Motor neuron (in vitro differentiated cells): Measurements from ENCODE around the gene ZNF511. TPM values are rescaled to one million over a fixed set of nuclear protein-coding genes. Genes with fewer than 3 reads are reported as not detected.

Experiments used
- ATAC-seq, 8 experiments: fragments of 200-7000 bp; cut with Tn5 transposase; replicated peaks in 6 of 8; 2 replicates each; pipeline ENCODE4 v1.8.0; 2021; ENCODE audit warnings: mild to moderate bottlenecking in 8 of 8, moderate library complexity in 8 of 8
- H3K27ac ChIP-seq, 2 donors: fragments of 250-450 bp; sonication (Bioruptor Pico); 2 replicates each; pipeline ENCODE4 v1.9.0; 2021; ENCODE audit warnings: antibody characterized with exemption in 2 of 2, mild to moderate bottlenecking in 2 of 2, moderate library complexity in 1 of 2
- H3K4me1 ChIP-seq, 2 donors: fragments of 250-450 bp; sonication (Bioruptor Pico); replicated peaks in 1 of 2; 2 replicates each; pipeline ENCODE4 v1.6.1; 2021; ENCODE audit warnings: antibody characterized with exemption in 2 of 2, mild to moderate bottlenecking in 2 of 2, moderate library complexity in 1 of 2
- H3K4me3 ChIP-seq, 5 donors: fragments of 250-450 bp; sonication (Bioruptor Pico); 2 replicates each; pipeline ENCODE4 v1.9.0; 2021; ENCODE audit warnings: antibody characterized with exemption in 5 of 5, mild to moderate bottlenecking in 5 of 5, moderate library complexity in 4 of 5
- WGBS, 10 experiments: fragments of 450-650 bp; shearing (Covaris generic); methylation state at CpG; one replicate each; pipeline ENCODE4 v1.0.0; 2022; 5-methylcytosine and 5-hydroxymethylcytosine counted together
- in situ Hi-C, 9 experiments: fragments of 400-800 bp; cut with MboI; loops; one replicate each; pipeline ENCODE4 v1.15.0; 2021; ENCODE audit warnings: low sequenced_read_pairs in 9 of 9, low pct_unique_long_range_greater_than_20kb in 2 of 9; ENCODE audit not compliant: unreplicated experiment in 9 of 9
- total RNA-seq, 8 experiments: library from RNA; unstranded; fragments of 300-600 nt; gene quantifications; 2 replicates each; pipeline versions ENCODE4 v1.2.3 to v1.2.4, GENCODE V29; 2022

The ZNF511 gene
- total RNA-seq, 8 experiments from 2014 or later, result 10.5 to 43.7 (median 23.3) TPM

GRCh38 chr10:133277277-133277992 lies 31.3 kb upstream of the ZNF511 start:
- H3K4me3 ChIP-seq, result no peak overlapping the region
- in situ Hi-C loops, result loop anchor here in 1 of 9 experiments (25.0 kb wide), 1 partner anchor 340 kb away; the partner anchor contains the start of gene CFAP46
- peak in 4 of 8 experiments; percentile 2 to 12 (median 4) for ATAC-seq

DNA sequence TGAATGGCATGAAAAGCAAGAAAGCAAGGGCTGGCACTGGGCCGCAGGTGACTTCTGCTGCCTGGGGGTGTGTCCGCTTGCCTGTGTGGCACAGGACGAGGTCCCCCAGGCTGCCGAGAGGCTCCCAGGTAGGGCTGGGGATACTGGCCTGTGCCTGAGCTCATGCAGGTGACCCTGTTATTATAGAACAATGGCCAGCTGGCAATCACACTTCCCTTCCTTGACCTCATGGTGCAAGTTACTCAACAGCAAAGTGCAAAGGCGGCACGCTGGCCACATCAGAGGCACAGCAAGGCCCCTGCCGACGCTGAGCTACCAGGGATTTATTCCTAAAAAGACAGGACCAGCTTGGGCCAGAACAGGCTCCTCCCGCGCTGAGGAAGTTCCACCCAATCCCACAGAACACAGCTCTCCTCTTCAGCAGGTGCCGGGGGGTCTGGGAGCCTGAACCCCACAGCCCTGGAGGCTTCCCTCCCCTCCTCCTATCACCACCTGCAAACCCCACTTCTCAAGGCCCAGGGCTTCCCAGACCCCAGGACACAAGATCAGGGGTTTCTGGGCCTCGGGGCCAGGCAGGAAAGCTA lies 30.6 kb upstream of the ZNF511 start:
- peak overlapping the region in 1 of 2 donors; percentile 78 for H3K27ac ChIP-seq
- H3K4me1 ChIP-seq, result peaks cover 21 to 54% of the 10 kb centered on the region in 2 donors
- peak in 4 of 8 experiments; percentile 7 to 28 (median 18) for ATAC-seq
- 91 to 100% (median 100%) methylated on average over 1 to 6 of the region's 12 CpGs; no CpG with 5 or more reads in 7 of the 10 experiments for WGBS, 10 experiments
- H3K4me3 ChIP-seq, result no peak overlapping the region
- in situ Hi-C loops, result loop anchor here in 1 of 9 experiments (25.0 kb wide), 1 partner anchor 341 kb away; the partner anchor contains the start of gene CFAP46

More at GRCh38 chr10:133277277-133277992, 31.3 kb upstream of the ZNF511 start:
- WGBS, 10 experiments, result 80% methylated on average over 2 of the region's 25 CpGs; no CpG with 5 or more reads in 9 of the 10 experiments
- H3K27ac ChIP-seq, result peak overlapping the region in 1 of 2 donors; percentile 78
- H3K4me1 ChIP-seq, result peaks cover 21 to 54% of the 10 kb centered on the region in 2 donors

GRCh38 chr10:133278577-133279265 lies 30.0 kb upstream of the ZNF511 start:
- peak; percentile 56 to 87 (median 77) for ATAC-seq
- WGBS, 10 experiments, result 60 to 80% (median 73%) methylated on average over 1 to 5 of the region's 19 CpGs; no CpG with 5 or more reads in 5 of the 10 experiments
- H3K4me1 ChIP-seq, result peaks cover 21 to 54% of the 10 kb centered on the region in 2 donors
- no peak overlapping the region for H3K4me3 ChIP-seq
- in situ Hi-C loops, result loop anchor here in 1 of 9 experiments (25.0 kb wide), 1 partner anchor 341 kb away; the partner anchor contains the start of gene CFAP46
- peak overlapping the region in 1 of 2 donors; percentile 78 for H3K27ac ChIP-seq

GRCh38 chr10:133279326-133280226 lies 29.1 kb upstream of the ZNF511 start:
- Histone ChIP-seq H3K4me3 (no peak overlapping the region), H3K4me1 (peaks cover 21 to 54% of the 10 kb centered on the region in 2 donors), H3K27ac (peak overlapping the region in 1 of 2 donors; percentile 78)
- ATAC-seq, result no peak
- in situ Hi-C loops, result loop anchor here in 1 of 9 experiments (25.0 kb wide), 1 partner anchor 342 kb away; the partner anchor contains the start of gene CFAP46
- 84 to 95% (median 91%) methylated on average over 4 to 15 of the region's 24 CpGs; no CpG with 5 or more reads in 3 of the 10 experiments for WGBS, 10 experiments

- Histone ChIP-seq H3K4me3 (no peak overlapping the region), H3K4me1 (peaks cover 18 to 44% of the 10 kb centered on the region in 2 donors), H3K27ac (no peak overlapping the region)
- in situ Hi-C loops, result loop anchor here in 1 of 9 experiments (25.0 kb wide), 1 partner anchor 343 kb away; the partner anchor contains the start of gene CFAP46
- 100% methylated on average over 1 of the region's 10 CpGs; no CpG with 5 or more reads in 8 of the 10 experiments for WGBS, 10 experiments
- no peak for ATAC-seq
Observed at GRCh38 chr10:133280391-133281059, 28.2 kb upstream of the ZNF511 start.

DNA sequence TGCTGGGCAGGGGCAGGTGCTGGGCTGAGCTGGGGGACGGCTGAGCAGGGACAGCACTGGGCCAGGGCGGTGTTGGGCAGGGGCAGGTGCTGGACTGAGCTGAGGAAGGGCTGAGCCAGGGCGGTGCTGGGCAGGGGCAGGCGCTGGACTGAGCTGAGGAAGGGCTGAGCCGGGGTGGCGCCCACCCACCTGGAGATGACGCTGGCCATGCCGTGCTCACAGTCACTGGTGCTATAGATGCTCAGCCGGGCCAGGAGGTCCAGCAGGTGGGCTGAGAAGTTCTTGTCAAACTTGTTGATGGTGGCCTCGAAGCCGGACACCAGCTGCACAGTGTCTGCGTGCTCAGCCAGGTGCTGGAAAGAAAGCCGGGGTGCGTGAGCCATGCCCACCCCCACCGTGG lies 27.6 kb upstream of the ZNF511 start:
- in situ Hi-C loops, result loop anchor here in 1 of 9 experiments (25.0 kb wide), 1 partner anchor 344 kb away; the partner anchor contains the start of gene CFAP46
- Histone ChIP-seq H3K4me3 (no peak overlapping the region), H3K4me1 (peaks cover 18 to 38% of the 10 kb centered on the region in 2 donors), H3K27ac (no peak overlapping the region)
- no peak for ATAC-seq
- WGBS, 10 experiments, result 91 to 100% methylated on average over 3 to 11 of the region's 15 CpGs; no CpG with 5 or more reads in 8 of the 10 experiments

DNA sequence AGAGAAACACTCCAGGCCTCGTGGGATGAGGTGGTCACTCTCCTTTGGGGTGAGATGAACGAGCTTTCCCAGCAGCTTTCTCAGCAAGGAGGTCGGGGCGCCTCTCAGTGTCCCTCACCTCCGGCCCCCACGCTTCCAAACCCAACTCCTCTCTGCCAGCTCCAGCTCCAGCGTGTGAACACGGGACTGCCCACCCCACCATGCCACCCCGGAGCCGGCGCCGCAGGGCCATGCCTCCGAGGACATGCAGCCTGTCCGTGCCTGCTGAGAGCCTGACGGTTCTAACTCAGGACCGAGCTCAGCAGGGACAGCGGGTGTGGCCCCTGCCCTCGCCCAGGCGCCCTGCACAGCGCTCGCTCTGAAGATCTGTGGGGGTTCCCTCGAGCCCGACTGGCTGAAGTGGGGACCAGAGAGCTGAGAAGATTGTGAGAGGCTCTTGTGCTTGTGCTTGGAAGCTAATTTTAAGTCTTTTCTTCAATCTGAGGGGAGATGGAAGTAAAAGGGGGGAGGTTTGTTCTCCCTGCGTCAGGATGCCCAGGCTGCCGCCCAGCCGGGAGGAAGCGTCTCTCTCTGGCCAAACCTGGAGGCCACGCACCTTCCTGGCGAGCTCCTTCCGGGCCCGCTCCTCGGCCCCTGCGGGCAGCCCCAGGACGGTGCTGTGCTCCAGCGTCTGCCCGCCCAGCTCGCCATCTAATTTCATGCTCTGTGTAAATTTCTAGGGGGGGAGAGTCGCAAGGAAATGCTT lies 26.9 kb upstream of the ZNF511 start:
- WGBS, 10 experiments, result 60 to 100% (median 84%) methylated on average over 1 to 8 of the region's 38 CpGs; no CpG with 5 or more reads in 3 of the 10 experiments
- in situ Hi-C loops, result loop anchor here in 1 of 9 experiments (25.0 kb wide), 1 partner anchor 344 kb away; the partner anchor contains the start of gene CFAP46

DNA sequence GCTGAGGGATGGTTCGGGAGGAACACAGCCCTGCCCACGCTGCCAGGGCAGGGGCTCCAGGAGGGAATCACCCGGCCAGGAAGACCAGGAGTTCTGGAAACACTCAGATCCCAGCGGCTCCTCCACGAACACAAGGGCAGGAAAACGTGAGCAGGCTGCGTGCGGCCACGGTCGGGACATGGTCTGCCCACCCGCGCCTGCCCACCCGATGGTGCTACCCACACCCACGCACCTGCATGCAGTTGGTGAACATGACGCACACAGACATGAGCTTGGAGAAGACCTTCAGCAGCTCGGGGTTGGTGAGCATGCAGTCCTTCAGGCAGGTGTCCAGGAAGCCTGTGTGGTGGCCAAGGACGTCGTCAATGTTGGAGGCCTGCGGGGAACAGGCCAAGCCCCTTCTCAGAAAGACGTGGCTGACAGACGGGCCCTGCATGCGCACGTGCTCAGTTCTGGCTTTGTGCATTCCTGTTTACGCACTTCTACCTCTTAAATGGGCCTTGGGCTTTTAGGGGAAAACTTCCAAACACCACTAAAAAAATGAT lies 25.8 kb upstream of the ZNF511 start:
- H3K4me3 ChIP-seq, result no peak overlapping the region
- ATAC-seq, result no peak
- H3K4me1 ChIP-seq, result peaks cover 13 to 20% of the 10 kb centered on the region in 2 donors
- in situ Hi-C loops, result loop anchor here in 1 of 9 experiments (25.0 kb wide), 1 partner anchor 346 kb away; the partner anchor contains the start of gene CFAP46
- H3K27ac ChIP-seq, result no peak overlapping the region
- WGBS, 10 experiments, result 76 to 100% (median 88%) methylated on average over 1 to 11 of the region's 24 CpGs; no CpG with 5 or more reads in 4 of the 10 experiments

More for the DNA sequence above, 26.9 kb upstream of the ZNF511 start:
- Histone ChIP-seq H3K4me3 (no peak overlapping the region), H3K4me1 (peaks cover 17 to 31% of the 10 kb centered on the region in 2 donors), H3K27ac (no peak overlapping the region)
- no peak for ATAC-seq

- 90 to 100% (median 96%) methylated on average over 1 to 17 of the region's 24 CpGs; no CpG with 5 or more reads in 5 of the 10 experiments for WGBS, 10 experiments
- H3K4me3 ChIP-seq, result no peak overlapping the region
- H3K4me1 ChIP-seq, result peaks cover 3 to 10% of the 10 kb centered on the region in 2 donors
- in situ Hi-C loops, result loop anchor here in 1 of 9 experiments (25.0 kb wide), 1 partner anchor 347 kb away; the partner anchor contains the start of gene CFAP46
- no peak overlapping the region for H3K27ac ChIP-seq
- no peak for ATAC-seq
Observed at GRCh38 chr10:133283931-133284330, 24.8 kb upstream of the ZNF511 start.

DNA sequence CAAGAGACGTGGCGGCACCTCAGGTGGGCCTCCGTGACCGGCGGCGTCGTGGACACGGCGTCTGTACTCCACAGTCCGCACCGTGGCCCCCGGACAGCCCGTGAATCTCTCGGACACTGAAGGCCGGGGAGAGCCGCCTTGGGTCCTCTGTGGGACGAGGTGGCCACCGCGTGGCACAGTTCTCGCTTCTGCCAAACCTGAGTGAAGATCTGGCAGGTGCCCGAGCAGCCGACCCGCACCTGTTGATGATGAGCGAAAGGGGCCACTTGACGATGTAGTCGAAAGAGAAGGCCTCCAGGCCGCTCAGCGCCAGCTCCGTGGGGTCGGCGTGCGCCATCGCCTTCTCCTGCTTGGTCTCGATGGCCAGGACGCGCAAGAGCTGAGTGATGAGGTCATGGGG lies 23.5 kb upstream of the ZNF511 start:
- Histone ChIP-seq H3K4me3 (no peak overlapping the region), H3K4me1 (no peaks in the 10 kb centered on the region), H3K27ac (no peak overlapping the region)
- 95 to 100% (median 99%) methylated on average over 2 to 25 of the region's 36 CpGs; no CpG with 5 or more reads in 3 of the 10 experiments for WGBS, 10 experiments
- no peak for ATAC-seq
- in situ Hi-C loops, result loop anchor here in 1 of 9 experiments (25.0 kb wide), 1 partner anchor 348 kb away; the partner anchor contains the start of gene CFAP46
